ENCODE measurements around the gene ARRDC3. TPM values are rescaled to one million over a fixed set of nuclear protein-coding genes. Genes with fewer than 3 reads are reported as not detected.

The ARRDC3 gene
- total and polyA plus RNA-seq, 10 of the 15 experiments (the other 5 are each of a cell fraction or from before 2014, with no cell fraction given) = 2.3 to 14.0 (median 8.6) TPM

DNA sequence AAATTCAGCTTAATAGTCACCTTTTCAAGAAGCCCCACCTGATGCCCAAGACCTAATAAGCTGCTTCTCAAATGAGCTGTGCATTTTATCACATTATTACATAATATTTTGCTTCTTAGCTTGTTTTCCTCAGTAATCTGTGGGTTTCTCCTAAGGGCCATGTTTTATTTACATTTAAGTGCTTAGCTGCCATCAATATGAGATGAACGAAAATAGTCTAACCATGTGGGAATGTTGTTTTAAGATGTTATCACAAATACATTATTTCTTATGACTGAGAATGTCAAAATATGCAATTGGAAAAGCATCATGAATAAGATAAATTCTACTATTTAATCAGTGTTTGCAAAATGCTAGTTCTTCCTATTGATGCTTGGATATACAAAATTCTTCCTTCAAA lies 10.1 kb downstream of the ARRDC3 start:
- Histone ChIP-seq H3K4me2 (ENCODE audit: control insufficient read depth, insufficient read depth) (no peak overlapping the region), H3K79me2 (ENCODE audit: control insufficient read depth, insufficient read depth, low read length) (peaks cover 2% of the 10 kb centered on the region), H3K27me3 (replicated peaks in 1 of 2; ENCODE audit: control insufficient read depth in 2 of 2, insufficient read depth in 2 of 2, low read length in 1 of 2) (no peaks in the 10 kb centered on the region), H3K9ac (ENCODE audit: control insufficient read depth, insufficient read depth, low read length) (no peak overlapping the region), H3K9me3 (replicated peaks; ENCODE audit: control insufficient read depth, insufficient read depth, low read length) (no peaks in the 10 kb centered on the region), H2AFZ (ENCODE audit: control insufficient read depth, low read depth, low read length) (no peak overlapping the region), H3K36me3 (ENCODE audit: control insufficient read depth in 2 of 2, insufficient read depth in 2 of 2, low read length in 1 of 2) (peaks cover 0 to 30% of the 10 kb centered on the region in 2 experiments), H3K4me3 (no peak overlapping the region), H3K4me1 (ENCODE audit: control insufficient read depth, insufficient read depth, low read length) (no peaks in the 10 kb centered on the region), H4K20me1 (ENCODE audit: control insufficient read depth, insufficient read depth) (no peaks in the 10 kb centered on the region), H3K27ac (ENCODE audit: control insufficient read depth, insufficient read depth) (no peak overlapping the region)
- ChIA-PET SMC1A (ENCODE audit: uncharacterized antibody, unreplicated experiment) (interaction anchor here (0.7 to 4.5 kb wide), 4 partner anchors 11 to 139 kb away, joined by 3 to 32 read pairs (median 4); partner anchors contain the start of gene ARRDC3), POLR2A (interaction anchor here (0.5 to 1.6 kb wide), 3 partner anchors 10 to 193 kb away, joined by 3 to 5 read pairs (median 3); partner anchors contain the start of gene ARRDC3), CTCF (interaction anchor here (1.1 to 4.5 kb wide), 3 partner anchors 12 to 441 kb away, joined by 5 to 39 read pairs (median 6); partner anchors contain the start of gene ARRDC3), RAD21 (ENCODE audit: unreplicated experiment) (interaction anchor here (0.7 to 1.9 kb wide), 4 partner anchors 10 to 154 kb away, joined by 3 to 4 read pairs (median 4); partner anchors contain the start of gene ARRDC3)
- DNase-seq (ENCODE audit: low read depth, low spot score) = no peak
- no peak for TF ChIP-seq ETV6 (conservative IDR thresholded peaks at IDR 0.05 in 1 of 2, IDR thresholded peaks at IDR 0.05 in 1 of 2; ENCODE audit: borderline replicate concordance in 1 of 2, low read depth in 1 of 2)
- TF ChIP-seq, protein P1, sequence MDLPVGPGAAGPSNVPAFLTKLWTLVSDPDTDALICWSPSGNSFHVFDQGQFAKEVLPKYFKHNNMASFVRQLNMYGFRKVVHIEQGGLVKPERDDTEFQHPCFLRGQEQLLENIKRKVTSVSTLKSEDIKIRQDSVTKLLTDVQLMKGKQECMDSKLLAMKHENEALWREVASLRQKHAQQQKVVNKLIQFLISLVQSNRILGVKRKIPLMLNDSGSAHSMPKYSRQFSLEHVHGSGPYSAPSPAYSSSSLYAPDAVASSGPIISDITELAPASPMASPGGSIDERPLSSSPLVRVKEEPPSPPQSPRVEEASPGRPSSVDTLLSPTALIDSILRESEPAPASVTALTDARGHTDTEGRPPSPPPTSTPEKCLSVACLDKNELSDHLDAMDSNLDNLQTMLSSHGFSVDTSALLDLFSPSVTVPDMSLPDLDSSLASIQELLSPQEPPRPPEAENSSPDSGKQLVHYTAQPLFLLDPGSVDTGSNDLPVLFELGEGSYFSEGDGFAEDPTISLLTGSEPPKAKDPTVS (IDR thresholded peaks at IDR 0.05; ENCODE audit: low read depth, low read length) = no peak
- TF ChIP-seq SMARCA5 (IDR thresholded peaks at IDR 0.05) = no peak
- no peak for TF ChIP-seq KDM1A (IDR thresholded peaks at IDR 0.05; ENCODE audit: borderline replicate concordance)
- no peak for TF ChIP-seq SIX5 (IDR thresholded peaks at IDR 0.05; ENCODE audit: low read depth, low read length, severe bottlenecking)
- no peak for TF ChIP-seq BHLHE40 (IDR thresholded peaks at IDR 0.05; ENCODE audit: borderline replicate concordance in 1 of 2, low read depth in 2 of 2, low read length in 1 of 2)
- TF ChIP-seq RELA (IDR thresholded peaks at IDR 0.05; ENCODE audit: borderline replicate concordance, partially characterized antibody) = no peak
- TF ChIP-seq, protein P2, sequence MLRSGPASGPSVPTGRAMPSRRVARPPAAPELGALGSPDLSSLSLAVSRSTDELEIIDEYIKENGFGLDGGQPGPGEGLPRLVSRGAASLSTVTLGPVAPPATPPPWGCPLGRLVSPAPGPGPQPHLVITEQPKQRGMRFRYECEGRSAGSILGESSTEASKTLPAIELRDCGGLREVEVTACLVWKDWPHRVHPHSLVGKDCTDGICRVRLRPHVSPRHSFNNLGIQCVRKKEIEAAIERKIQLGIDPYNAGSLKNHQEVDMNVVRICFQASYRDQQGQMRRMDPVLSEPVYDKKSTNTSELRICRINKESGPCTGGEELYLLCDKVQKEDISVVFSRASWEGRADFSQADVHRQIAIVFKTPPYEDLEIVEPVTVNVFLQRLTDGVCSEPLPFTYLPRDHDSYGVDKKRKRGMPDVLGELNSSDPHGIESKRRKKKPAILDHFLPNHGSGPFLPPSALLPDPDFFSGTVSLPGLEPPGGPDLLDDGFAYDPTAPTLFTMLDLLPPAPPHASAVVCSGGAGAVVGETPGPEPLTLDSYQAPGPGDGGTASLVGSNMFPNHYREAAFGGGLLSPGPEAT (IDR thresholded peaks at IDR 0.05; ENCODE audit: low read depth) = no peak
- TF ChIP-seq KAT2A (conservative IDR thresholded peaks at IDR 0.05; ENCODE audit: control insufficient read depth, low read depth, low read length) = no peak
- no peak for TF ChIP-seq BRCA1 (IDR thresholded peaks at IDR 0.05; ENCODE audit: low read depth, low read length)
- TF ChIP-seq ZZZ3 (IDR thresholded peaks at IDR 0.05; ENCODE audit: control insufficient read depth, insufficient read length, low read depth) = no peak
- TF ChIP-seq, protein P3, sequence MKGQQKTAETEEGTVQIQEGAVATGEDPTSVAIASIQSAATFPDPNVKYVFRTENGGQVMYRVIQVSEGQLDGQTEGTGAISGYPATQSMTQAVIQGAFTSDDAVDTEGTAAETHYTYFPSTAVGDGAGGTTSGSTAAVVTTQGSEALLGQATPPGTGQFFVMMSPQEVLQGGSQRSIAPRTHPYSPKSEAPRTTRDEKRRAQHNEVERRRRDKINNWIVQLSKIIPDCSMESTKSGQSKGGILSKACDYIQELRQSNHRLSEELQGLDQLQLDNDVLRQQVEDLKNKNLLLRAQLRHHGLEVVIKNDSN (IDR thresholded peaks at IDR 0.05; ENCODE audit: borderline replicate concordance, extremely low read length, insufficient read depth, low read depth, low read length) = no peak
- TF ChIP-seq HDAC2 (IDR thresholded peaks at IDR 0.05) = no peak
- TF ChIP-seq SRF (IDR thresholded peaks at IDR 0.05; ENCODE audit: low read depth in 2 of 2, low read length in 2 of 2) = no peak
- TF ChIP-seq STAT3 (IDR thresholded peaks at IDR 0.05; ENCODE audit: low read depth, low read length) = no peak
- 97% methylated on average over 1 of the region's 1 CpG for WGBS (ENCODE audit: insufficient coverage, insufficient replicate concordance, low lambda C conversion rate, missing lambda C conversion rate)
- FAIRE-seq = peak; percentile 64
- intact Hi-C loops (cut with micrococcal nuclease; ENCODE audit: unreplicated experiment) = no loop called here
- in situ Hi-C loops (cut with MboI) = no loop called here
- no peak for ATAC-seq
- no TSS peak for BruUV-seq (replicated peaks)
